GM12801 (cell line): ENCODE data around the gene SULF2.

Experiments used
- CTCF ChIP-seq: IDR thresholded peaks from one replicate; pipeline ENCODE4 v1.5.1; 2011; ENCODE audit warnings: control low read depth; ENCODE audit not compliant: insufficient read length; ENCODE audit errors: extremely low read depth

The SULF2 gene

DNA sequence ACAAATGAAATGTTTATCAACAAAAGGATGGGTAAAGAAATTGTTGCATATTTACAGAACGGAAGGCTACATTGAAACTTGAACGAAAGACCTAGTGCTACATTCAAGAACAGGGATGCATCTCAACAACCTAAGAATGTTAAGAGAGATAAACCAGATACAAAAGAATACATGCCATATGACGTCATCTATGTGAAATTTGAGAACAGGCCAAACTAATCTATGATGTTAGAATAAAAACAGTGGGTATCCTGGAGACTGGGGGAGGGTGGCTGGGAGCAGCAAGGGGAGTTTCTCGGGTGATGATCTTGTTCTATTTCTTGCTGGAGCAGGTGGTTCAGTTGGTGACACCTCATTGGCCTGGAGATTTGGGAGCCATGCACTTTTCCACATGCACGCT is 81.5 kb downstream of the SULF2 start:
- no peak for TF ChIP-seq CTCF

- no peak for TF ChIP-seq CTCF
These were observed 83.7 kb downstream of the SULF2 start for GRCh38 chr20:47701612-47702011.

DNA sequence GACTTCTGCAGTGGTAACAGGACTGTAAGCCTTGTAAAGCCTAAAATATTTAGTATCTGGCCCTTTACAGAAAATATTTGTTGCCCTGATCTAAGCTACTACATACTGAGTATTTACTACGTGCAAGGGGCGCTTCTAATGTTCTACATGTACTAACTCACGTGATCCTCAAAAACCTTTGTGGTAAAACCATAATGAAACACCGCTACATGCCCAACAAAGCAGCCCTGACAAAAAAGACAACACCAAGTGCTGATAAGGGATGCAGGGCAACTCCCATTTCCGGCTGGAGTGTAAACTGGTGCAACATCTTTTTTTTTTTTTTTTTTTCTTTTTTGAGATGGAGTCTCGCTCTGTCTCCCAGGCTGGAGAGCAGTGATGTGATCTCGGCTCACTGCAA is 85.0 kb downstream of the SULF2 start:
- no peak for TF ChIP-seq CTCF

DNA sequence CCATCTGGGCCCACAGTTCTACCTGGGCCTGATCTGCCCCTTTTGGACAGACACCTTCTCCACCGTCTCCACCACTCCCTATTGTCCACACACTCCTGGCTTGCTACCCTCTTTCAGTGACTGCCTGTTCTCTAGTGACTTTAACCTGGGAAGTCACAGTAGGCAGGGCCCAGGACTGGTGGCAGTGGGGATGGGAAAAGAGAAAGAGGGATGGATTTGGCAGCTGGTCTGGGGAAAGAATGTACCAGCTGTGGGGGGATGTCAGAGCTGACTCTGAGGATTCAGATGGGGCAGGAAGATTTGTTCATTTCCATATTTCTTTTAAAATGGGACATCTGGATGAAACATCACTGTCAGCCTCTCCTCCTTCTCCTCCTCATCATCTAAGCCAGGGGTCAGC is 85.5 kb downstream of the SULF2 start:
- TF ChIP-seq CTCF = no peak

DNA sequence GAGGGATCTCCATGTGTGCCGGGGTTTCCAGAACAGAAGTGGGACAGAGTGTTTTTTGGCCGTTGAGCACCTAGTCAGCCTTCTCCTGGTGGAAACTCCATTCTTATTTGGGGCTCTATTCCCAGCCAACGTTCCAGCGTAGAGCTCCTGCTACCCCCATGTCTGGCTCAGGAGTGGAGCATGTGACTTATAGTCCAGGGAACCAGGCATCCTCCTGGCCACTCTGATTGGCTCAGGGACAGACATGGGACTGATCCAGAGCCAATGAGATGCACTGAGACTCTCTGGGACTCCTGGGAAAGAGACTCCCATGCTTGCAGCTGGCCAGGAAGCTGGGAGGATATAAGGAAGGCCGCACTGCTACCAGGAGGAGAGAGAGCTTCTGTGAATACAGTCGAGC is 87.1 kb downstream of the SULF2 start:
- TF ChIP-seq CTCF = no peak

DNA sequence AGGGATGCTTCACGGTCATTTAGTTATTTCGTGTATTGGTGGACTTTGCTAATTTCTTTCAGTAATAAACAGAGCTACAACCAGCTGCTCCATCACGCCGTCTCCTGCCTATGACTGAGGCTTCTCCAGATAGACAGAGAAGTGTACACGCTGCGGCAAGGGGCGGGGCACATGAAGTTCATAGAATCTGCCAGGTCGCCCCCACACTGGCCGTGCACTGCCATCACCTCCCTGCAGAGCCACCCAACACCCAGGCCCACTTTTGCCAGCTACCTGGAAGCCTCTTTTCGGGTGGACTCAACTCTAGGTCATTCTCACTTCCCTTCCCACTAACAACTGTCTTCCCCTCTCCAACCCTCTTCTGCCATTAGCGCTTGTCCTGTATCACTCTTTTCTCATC is 88.4 kb downstream of the SULF2 start:
- TF ChIP-seq CTCF = no peak

DNA sequence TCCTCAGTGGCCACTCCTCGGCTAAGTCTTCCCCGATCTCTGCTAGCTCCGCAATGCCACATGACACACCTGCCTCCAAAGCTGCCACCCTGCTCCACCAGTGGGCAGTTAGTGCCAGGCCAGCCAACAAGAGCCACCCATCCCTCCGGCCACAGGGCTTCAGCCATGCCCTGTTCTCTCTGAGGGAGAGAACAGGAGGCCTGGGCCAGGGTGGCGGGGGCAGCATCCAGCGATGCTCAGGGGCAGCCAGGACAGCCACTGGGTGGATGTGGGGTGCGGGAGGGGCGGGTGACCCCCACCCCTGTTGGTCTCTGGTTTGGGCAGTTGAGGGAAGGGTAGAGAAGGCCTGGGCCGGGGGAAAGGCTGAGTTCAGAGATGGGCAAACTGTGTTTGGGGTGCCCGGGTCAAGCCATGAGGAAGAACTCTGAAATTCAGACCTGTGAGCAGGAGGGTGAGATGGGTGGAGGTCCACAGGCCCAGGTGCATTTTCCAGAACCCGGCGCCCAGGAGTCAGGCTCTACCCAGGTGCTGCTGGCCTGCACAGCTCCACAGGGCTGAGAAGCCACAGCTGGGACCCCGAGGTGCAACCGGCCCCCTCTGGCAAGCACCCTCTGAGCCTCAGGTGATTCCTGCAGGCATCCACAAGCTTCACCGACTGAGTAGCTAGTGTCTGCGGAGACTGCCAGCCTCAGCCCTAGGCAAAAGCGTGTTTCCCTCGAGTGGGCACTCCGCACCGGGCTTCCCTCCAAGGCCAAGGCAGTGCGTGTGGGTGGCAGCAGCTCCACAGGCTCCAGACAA is 91.1 kb downstream of the SULF2 start:
- no peak for TF ChIP-seq CTCF
